ENCODE measurements around the gene SUPT7L.

The SUPT7L gene, protein sequence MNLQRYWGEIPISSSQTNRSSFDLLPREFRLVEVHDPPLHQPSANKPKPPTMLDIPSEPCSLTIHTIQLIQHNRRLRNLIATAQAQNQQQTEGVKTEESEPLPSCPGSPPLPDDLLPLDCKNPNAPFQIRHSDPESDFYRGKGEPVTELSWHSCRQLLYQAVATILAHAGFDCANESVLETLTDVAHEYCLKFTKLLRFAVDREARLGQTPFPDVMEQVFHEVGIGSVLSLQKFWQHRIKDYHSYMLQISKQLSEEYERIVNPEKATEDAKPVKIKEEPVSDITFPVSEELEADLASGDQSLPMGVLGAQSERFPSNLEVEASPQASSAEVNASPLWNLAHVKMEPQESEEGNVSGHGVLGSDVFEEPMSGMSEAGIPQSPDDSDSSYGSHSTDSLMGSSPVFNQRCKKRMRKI

DNA sequence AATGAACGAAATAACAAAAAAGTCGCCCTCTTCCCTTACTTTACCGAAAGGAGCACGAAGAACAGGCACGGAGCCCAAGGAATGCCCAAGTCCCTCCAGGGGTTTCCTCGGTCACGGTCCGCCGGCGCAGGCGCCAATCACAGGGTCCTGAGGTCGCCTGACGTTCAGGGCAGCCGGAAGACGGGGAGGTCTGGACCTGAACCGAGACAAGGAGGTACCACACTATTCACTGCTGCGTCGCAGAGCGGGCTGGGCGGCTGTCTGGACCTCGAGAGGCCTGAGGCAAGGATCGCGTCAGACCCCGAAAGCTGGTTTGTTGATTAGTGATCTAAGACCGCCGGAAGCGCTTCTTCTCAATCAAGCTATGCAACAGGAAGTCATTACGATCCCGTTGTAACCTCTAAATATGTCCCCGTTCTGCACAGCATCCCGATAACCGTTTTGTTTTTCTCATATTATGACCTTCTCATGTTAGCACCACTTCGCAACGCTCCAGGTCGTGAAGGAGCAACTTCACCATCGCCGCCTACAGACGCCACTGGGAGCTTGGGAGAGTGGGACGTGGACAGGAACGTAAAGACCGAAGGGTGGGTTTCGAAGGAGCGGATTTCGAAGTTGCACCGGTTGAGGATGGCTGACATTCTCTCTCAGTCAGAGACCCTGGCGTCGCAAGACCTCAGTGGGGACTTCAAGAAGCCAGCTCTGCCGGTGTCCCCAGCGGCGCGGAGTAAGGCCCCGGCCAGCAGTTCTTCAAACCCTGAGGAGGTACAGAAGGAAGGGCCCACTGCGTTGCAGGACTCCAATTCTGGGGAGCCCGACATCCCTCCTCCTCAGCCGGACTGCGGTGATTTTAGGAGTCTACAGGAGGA, at the start of gene SUPT7L, which contains the start of gene SLC4A1AP:
Gene SUPT7L, minus strand, starts transcription at position 330 of the 869 bp plus-strand sequence. CDS start 1,422 bp downstream, outside the sequence.
Gene SLC4A1AP, plus strand, starts transcription at position 605 of the 869 bp plus-strand sequence. Its CDS starts 26 bp downstream, at position 631.
- peak; percentile 78 for DNase-seq

DNA sequence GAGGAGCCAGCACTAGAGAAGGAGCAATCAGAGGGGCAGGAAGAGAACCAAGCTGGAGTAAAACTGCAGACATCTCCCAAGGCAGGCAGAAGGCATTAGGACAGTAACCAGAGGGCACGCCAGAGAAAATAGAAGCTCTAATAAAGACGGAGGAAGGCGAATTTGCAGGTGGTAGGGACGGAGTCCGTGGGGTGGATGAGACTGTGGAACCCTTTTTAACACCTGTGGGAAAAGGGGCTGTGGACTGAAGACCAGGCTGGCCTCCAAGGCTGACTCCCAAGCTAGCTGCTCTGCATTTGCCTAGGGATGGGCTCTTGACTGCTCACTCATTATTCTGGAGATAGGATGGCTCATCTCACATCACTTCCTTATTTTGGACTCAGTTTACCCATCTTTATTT, 49.8 kb upstream of the SUPT7L start:
- DNase-seq: no peak

DNA sequence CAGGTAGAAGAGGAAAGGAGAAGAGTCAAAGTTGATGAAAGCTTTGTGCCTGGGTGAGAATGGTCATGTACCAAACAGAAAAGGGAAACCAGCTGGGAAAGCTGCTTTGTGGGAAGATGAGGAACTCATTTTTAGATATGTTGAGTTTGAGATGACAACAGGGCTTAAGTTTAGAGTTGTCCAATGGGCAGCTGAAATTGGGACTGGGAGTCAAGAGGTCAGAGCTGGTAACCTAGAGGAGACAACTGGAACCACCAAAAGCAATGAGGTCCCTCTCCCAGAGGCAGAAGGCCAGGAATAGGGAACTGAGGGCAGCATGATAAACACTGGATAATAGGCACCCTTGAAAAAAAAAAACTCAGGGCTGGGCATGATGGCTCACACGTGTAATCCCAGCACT, 49.1 kb upstream of the SUPT7L start:
- DNase-seq: no peak

DNA sequence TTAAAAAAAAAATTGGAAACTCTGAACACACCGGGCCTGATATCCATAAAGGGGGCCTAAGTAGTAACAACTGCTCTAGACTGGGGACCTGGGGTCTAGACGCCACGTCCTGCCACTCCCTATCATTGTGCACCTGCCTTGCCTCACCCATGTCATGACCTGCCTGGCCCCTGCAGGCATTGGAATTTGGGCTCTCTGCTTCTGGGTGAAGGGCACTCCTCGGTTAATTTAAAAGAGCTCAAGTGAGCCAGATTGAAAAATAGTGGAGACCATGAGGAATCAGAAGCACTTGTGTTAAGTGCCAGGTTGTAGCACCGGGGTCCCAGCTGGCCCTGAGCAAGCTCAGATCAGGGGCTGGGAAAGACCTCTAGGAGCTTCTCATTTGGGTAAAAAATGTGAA, 48.4 kb upstream of the SUPT7L start:
- DNase-seq: no peak

DNA sequence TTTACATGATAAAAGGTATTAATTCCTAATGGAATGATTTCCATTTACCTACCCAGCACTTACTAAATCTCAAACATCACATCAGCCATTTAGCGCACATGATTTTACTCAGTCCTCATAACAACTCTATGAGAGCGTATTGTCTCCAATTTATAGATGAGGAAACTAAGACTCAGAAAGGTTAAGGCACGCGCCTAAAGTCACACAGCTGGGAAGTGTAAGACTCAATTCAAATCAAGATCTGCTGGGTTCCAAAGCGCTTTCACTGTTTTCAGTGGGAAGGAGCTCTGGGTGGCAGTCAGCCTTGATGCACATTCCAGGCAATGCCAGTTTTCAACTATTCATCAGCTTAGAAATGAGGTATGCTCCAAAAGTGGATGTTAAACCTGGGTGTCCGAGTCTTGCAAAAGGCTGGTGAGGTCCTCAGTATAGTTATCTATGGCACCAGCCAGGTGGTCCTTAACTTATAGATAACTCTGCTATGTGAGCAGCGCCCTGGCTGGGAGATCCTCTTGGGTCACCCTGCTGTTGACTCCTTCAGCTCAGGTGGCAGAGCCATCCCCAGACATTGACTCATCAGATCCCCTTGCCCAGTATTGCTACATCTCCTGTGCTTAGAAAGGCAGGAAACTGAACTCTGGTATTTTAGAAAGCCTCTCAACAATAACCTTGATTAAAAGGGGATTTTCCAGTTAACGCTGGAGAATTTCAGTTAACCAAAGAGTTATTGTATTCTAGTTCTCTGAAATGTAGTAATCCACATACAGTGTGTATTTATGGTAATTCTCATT, 47.4 kb upstream of the SUPT7L start:
- DNase-seq: no peak

DNA sequence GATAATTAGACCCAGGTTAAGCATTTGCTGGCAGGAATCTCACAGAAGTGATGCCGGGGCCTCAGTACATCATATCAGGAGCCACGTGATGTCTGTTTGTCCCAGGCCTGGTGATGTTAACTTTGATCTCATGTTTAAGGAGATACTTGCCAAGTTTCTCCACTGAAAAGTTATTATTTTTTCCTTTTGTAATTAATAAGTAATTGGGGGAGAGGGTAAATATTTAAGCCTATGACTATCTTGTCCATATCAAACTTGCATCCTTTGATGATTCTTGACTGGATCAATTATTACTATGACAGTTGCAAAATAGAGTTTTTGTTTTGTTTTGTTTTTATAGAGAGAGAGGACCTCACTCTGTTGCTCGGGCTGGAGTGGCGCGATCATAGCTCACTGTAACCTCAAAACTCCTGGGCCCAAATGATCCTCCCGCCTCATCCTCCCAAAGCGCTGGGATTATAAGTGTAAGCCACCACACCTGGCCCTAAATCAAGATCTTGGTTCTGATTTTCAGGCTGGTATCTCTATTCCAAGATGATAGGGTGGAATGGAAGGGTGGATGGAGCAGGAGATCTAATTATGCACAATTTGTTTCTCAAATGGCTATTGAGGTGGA, 46.7 kb upstream of the SUPT7L start:
- DNase-seq: no peak

DNA sequence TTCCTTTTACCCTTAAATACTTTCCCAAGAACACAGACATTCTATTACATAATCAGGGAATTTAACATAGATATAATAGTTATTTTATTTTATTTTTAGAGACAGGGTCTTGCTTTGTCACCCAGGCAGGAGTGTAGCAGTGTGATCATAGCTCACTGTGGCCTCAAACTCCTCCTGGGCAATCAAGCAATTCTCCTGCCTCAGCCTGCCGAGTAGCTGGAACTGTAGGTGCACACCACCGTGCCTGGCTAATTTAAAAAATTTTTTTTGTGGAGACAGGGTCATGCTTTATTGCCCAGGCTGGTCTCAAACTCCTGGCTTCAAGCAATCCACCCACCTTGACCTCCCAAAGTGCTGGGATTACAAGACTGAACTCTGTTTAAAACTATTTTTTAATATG, 45.9 kb upstream of the SUPT7L start:
- DNase-seq: no peak

DNA sequence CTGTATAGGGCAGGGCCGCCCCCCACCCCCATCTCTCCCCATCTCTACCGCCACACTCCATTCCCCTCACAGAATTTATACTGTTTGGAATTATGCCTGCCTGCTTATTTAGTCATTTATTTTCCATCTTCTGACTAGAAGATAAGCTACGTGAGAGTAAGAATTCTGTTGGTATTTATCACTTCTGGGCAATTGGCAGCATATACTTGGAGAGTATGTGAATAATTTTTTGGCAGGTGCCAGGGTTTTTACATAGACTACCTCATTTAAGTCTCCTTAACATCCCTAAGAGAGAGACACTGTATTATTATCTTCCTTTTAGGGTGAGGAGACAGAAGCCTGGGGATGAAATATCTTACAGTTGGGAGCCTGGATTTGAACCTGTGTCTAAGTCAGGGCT, 45.3 kb upstream of the SUPT7L start:
- DNase-seq: no peak

DNA sequence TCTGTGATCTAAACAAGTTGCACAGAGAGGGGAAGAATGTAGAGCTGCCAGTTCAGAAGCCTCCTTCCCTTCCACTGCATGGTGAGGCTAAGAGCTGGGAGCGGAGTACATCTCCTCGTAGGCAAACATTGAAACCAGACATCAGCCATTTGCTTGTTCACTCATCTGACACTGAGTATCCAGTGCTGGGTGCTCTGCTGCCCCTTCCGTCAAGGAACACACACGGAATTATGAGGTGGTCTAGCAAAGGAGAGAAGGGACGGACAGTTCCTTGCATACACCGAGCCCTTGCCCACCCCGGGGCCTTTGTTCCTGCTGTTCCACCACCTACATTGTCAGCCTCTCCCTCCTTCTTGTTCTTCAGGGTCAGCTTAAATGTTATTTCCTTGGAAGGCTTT, 44.8 kb upstream of the SUPT7L start:
- no peak for DNase-seq

DNA sequence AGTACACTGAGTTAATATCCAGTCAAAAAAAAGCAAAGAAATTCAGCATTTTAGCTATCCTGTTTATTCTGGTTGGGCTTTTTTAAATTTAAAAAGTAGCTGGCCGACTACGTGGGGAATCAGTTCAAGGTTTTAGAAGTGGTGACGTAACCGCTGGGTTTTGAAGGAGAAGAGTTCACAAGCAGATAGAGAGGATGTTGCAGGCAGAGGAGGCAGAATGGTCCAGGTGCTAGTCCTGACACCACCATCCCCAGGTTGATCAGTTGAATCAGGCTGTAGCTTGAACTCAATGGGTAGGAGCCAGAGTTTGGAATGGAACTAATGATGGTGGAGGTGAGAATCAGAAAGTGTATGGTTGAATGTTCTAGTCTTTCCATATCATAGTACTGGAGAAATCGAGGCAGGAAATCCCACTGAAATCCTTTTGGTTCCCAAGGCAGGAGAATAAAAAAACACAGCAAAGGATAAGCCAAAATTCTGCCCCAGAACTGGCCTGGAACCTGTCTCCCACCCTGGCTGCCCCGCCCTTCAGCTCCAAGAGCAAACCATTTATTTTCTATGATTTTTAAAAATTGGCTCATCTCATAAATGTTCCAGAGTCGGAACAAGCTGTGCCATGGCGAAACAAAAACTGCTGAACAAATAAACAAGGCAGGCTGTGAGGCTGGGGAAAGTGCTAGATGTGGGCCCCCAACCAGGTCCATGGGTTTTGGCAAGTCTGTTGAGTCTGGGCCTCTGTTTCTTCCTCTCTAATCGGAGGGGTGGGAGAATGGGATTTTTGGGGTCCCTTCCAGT, 44.2 kb upstream of the SUPT7L start:
- no peak for DNase-seq

DNA sequence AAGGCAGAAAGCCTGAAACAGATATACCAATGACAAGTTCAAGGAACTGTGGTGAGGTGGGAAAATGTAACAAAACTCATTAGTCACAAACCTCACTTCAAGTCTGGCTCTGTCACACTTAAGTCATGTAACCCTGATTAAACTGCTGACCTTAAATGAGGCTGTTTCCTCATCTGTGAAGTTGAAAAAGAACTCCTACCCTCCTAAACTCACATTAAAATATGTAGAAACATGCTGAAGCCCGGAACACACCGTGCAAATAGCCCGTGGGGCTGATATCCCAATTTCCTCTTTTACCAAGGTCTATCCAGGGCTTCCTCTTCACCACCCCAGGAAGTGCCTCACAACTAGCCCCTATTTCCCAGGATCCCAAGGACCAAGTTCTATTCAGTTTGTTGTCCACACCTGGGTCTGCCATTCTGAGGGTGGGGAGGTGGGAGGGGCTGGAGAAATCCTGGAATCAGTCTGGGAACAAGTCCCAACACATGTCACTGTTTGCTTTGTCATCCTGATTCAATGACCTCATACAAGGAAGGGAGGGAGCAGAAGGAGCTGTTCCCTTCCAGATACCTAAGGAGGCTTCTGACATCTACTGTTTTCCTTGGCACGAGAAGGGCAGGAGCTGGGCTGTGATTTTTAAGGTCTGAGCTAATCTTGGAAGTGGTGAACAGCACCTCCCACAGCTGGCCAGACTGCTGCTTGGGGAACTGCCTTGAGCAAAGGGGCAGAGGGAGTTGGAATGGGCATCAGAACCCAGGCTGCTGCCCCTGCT, 42.6 kb upstream of the SUPT7L start:
- DNase-seq: peak; percentile 43

DNA sequence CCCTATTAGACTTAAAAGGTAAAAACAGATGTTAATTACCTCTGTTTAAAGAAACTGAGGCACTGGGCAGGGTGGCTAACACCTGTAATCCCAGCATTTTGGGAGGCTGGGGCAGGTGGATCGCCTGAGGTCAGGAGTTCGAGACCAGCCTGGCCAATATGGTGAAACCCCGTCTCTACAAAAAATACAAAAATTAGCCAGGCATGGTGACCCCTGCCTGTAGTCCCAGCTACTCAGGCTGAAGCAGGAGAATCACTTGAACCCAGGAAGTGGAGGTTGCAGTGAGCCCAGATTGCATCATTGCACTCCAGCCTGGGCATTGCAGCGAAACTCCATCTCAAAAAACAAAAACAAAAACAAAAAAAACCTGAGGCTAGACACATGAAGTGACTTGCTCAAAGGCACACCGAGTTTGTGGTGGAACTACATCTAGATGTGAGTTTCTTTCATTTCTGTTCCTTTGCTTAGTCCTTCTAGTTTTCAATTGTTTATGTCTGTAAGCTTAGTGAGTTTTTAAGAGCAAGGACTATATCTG, 41.0 kb upstream of the SUPT7L start:
- no peak for DNase-seq

DNA sequence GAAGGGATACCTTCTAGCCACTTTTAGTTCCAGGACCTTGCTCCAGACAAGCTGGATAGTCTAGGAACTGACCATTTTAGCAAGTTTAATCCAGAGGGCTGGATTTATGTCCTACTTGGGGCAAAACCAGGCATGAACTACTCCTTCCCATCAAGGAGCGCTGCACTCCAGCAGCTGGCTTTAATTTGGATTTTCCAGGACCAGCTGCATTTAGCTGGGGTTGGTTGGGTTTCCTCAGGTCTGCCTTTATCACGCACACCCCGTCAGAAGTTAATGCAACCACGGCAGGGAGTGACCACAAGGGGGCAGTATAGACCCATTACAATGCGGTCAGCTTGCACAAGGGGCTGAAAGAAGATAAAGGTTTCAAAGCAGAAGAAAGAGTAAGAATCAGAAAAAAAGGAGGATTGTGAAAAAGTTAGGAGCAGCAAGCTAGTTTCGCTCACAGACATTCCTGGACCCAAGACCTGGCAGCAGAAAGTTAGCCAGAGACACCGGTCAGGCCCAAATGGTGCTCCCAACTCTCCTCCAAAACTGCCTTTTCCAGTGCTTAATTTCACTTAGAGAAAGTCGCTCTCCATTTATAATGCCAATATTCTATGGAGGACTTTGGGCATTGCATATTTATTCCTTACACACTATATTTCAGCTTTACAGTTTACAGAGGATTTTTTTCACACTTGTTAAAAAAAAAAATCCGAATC, 40.4 kb upstream of the SUPT7L start:
- DNase-seq: peak; percentile 90

DNA sequence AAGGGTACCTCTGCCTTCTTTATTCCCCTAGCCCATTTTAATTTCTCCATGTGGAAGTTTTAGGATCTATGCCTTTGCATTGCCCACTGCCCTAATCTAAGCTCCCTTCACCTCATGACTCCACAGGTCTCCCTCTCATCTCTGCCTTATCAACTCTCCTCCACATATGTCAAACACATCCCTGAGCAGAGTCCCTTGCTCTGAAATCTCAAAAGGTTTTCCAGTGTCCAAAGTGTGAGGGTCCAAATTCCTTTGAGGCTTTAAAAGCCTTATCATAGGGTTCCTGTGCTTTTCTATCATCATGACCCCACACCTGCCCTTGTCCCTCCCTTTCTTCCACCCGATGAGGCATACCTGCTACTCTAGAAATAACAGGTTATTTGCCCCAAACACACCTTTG, 38.9 kb upstream of the SUPT7L start:
- DNase-seq: no peak

DNA sequence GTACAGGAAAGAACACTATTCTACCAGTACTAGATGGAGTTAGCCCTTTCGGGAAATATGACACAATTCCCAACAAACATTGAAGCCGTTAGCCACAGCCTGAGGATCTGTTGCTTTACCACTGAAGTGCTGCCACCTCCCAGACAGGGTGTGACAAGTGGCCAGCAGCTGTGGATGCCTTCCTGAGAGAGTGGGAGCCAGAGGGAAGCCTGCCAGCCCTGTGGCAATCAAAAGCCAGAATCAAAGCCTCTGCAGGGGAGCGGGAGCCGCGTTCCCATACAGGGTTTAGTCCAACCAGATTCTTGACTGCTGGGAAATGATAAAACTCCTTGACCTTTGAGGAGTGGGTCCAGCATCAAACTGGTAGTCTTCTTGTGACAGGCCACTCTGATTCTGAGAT, 38.3 kb upstream of the SUPT7L start:
- no peak for DNase-seq

DNA sequence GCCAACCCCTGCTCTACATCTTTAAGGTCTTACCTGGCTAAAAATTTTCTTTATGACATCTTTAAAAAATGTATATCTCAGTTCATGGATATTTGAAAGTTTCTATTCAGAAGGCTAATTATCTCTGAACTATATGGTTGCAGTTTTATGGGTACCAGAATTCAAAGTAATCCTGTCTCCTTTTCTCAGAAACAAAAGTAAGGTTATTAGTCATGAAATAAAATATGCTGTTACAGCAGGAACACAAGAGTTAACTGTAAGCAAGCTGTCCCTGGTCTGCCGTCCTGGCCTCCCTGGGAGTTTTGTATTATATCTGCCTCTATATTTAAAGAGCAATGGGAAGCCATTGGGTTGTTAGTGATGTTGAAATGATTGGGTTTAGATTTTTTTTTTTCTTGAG, 34.2 kb upstream of the SUPT7L start:
- peak; percentile 51 for DNase-seq

DNA sequence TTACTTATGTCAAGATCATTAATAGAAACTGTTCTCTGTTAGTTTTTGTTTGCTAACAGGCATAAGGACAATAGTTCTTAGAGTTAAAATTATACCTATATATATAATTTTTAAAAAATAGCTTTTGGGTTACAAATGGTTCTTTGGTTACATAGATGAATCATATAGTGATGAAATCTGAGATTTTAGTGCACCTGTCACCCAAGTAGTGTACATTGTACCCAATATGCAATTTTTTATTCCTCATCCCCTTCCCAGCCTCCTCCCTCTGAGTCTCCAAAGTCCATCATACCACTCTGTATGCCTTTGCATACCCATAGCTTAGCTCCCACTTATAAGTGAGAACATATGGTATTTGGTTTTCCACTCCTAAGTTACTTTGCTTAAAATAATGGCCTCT, 26.6 kb upstream of the SUPT7L start:
- DNase-seq: no peak

DNA sequence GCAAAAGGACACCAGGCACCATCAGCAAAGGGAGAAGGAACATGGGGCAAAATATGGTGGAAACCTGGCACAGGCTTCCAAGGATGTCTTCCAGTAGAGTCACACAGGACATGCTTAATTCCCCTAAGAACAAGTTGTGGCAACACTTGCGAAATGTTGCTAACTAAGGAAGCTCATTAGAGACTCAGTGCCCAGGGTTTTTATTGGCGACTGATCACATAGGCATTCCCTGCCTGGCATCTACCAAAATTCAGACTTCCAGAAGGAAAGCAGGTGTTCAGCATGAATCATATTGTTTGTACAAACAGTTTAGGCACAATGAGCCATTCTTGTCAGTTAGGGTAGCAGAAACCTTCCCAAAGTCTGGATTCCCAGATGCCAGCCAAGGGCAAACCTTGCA, 26.0 kb upstream of the SUPT7L start:
- no peak for DNase-seq

DNA sequence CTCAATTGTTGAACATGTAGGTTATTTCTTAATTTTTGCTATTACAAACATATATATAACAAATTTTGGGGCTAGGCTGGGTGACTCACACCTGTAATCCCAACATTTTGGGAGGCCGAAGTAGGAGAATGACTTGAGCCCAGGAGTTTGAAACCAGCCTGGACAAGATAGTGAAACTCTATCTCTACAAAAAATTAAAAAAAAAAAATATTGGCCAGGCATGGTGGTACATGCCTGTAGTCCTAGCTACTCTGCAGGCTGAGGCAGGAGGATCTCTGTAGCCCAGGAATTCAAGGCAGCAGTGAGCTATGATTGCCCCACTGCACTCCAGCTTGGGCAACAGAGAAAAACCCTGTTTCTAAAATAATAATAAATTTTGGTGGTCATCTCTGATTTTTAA, 23.8 kb upstream of the SUPT7L start:
- no peak for DNase-seq

DNA sequence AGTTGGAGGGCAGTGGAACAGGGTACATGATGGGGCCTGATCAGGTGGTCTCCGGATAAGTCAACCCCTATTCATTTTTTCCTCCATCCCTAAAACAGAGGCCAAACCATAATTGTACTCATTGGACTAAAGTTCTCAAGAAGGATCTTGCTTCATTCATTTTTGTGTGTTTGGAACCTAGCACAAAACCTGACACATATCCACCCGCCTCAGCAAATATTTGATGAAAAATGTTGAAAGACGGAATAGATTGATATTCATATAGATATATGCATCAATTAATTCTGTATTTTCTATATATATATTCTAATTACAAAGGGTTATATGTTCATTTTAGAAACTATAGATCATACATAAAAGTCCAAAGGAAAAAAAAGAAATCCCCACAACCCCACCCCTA, 22.2 kb upstream of the SUPT7L start:
- no peak for DNase-seq

All from activated CD4-positive, alpha-beta T cell treated with anti-CD3 and anti-CD28 coated beads, Interleukin-2, amount 50 U/mL, for 16 hours (primary cell).